Epithelial cell of alveolus of lung (primary cell): ENCODE data around the gene CCHCR1. TPM values are rescaled to one million over a fixed set of nuclear protein-coding genes. Genes with fewer than 3 reads are reported as not detected.

Experiments
- total RNA-seq: library from RNA; depleted of rRNA; stranded (reverse); fragments of >200 nt; gene quantifications from 2 replicates; pipeline ENCODE4 v1.2.1, GENCODE V29; 2015

The CCHCR1 gene, protein sequence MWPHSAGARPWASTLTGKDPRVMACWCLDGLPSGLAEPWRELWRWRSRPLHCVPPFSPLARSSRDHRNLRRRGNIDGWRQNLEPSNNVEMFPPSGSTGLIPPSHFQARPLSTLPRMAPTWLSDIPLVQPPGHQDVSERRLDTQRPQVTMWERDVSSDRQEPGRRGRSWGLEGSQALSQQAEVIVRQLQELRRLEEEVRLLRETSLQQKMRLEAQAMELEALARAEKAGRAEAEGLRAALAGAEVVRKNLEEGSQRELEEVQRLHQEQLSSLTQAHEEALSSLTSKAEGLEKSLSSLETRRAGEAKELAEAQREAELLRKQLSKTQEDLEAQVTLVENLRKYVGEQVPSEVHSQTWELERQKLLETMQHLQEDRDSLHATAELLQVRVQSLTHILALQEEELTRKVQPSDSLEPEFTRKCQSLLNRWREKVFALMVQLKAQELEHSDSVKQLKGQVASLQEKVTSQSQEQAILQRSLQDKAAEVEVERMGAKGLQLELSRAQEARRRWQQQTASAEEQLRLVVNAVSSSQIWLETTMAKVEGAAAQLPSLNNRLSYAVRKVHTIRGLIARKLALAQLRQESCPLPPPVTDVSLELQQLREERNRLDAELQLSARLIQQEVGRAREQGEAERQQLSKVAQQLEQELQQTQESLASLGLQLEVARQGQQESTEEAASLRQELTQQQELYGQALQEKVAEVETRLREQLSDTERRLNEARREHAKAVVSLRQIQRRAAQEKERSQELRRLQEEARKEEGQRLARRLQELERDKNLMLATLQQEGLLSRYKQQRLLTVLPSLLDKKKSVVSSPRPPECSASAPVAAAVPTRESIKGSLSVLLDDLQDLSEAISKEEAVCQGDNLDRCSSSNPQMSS
- 15.9 and 17.8 TPM in 2 replicates for total RNA-seq

DNA sequence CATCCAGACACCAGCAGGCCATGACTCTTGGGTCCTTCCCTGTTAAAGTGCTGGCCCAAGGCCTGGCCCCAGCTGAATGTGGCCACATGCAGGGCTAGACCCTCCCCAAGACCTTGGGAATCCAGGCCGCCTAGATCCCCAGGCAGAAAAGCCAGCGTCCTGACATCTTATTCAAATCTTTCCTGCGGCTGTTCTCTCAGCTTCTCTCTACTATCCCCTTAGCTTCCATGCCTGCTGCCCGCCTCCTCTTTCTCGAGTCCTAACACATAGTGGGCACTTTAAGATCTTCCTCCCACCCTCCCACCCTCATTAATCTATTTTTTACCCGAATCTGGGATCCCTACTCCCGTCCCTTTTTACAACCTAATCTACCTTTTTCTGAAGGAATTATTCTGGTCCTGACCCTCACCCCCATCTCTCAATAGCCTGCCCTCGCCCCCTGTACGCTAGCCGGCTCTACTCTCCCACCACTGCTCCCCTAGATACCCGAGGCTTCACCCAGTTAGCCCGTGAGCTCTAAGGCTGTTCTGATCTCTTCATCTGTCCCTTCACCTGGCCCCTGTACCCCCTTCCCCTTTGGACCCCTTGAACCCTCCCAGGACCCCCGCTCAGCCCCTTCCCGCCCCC is at the start of gene CCHCR1:
CCHCR1 (minus strand) TSS at position 290 of the 627 bp plus-strand sequence; CDS start at position 88, 202 bp downstream.

DNA sequence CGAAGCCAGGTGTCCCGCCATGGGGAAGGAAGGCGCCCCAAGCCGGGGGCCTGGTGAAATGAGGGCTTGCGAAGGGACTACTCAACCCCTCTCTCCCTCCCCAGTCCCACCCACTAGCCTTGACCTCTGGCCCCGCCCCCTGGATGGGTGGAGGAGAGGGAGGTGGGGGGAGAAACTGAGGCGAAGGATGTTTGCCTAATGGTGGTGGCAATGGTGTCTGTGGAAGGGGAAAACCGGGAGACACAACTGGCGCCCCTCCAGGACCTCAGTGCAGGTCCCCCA is 12.9 kb upstream of the CCHCR1 start, which contains the start of gene POU5F1:
POU5F1 (minus strand) TSS at position 83 of the 282 bp plus-strand sequence; CDS start at position 21, 62 bp downstream.

DNA sequence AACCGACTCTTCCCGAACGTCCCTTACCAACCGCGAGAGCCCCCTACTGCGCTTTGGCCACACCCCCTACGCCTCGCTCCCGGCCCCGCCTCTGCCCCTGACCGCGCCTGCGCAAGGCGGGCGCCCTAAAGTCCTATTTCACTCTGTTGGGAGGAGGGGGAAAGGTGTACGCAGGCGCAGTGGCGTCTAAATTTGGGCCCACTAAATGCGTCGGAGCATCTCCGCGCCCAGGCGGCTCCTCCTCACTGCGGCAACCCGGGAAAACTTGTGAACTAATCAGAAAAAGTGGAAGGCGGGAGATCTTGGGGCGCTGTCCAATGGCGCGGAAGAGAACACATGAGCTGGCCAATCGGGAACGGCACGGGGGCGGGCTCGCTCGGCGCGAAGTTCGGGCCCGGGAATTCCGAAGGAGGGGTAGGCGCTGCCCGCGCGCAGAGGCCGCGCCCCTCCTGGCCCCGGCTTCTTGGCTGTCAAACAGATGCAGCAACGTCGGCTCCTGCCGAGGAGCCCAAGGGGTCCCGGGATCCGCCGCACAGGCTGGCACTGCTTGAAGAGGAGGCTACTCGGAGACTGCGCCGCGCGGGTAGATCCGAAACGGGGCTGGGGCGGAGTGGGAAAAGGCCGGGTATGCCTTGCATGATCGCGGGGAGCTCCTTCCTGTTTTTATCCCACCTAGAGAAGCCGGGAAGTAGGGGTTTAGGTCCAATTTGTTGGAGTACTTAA is 699 bp upstream of the CCHCR1 start, which contains the start of gene TCF19:
TCF19 (plus strand) TSS at position 450 of the 723 bp plus-strand sequence. CDS start 881 bp downstream, outside the sequence.

DNA sequence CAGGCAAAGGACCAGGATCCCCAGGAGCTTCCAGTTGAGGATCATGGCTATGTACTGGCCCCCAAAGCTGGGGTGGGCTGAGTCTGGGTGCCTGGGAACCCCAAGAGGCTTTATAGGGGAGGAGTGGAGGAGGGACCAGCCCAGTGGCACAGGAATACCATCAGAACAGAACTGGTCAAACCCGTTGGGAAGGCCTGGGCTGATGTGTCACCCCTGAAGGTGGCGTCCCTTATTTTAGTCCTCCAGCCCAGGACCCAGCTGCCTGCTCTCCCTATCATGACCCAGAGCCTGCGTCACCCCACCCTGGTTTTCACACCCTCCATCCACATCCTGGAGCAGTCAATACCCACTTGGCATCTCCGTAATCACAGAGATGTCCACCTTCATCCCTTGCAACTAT is 18.6 kb downstream of the CCHCR1 start, which contains the start of gene PSORS1C2:
PSORS1C2 (minus strand) TSS at position 85 of the 400 bp plus-strand sequence; CDS start at position 45, 40 bp downstream.

DNA sequence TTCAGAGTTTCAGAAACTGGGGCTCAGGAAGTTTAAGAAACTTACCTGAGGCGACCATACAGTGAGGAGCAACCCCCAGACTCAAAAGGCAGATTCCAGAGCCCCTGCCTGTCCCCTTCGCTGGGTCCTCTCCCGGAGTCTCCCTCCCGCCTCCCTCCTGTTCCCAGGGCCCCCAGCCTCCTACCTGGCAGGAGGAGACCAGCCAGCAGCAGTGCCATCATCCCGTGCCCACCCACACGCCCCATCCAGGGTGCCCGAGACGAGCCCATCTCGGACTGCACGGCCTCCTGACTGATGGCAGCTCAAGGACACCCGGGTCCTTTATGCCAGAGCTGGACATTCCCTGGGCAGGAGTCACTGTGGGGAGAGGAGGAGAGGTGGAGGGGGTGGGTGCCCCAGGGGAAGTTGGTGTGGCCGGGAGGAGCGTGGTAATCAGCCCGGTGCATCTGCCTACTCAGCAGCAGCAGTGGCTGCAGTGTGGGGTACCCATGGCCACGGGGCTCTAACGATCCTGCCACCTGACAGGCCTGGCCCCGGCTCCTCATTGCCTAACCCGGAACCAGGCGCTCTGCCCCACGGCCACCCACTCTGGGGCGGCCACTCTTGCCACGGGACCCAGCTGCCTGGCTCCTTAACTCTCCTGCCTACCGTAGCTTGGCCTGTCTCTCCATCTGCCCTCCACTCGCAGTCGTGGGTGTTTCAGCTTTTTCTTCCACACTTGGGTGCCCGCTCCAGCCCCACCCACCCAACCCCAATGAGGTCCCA is 37.3 kb downstream of the CCHCR1 start, which contains the start of gene CDSN:
CDSN (minus strand) TSS at position 296 of the 765 bp plus-strand sequence; CDS start at position 269, 27 bp downstream.

DNA sequence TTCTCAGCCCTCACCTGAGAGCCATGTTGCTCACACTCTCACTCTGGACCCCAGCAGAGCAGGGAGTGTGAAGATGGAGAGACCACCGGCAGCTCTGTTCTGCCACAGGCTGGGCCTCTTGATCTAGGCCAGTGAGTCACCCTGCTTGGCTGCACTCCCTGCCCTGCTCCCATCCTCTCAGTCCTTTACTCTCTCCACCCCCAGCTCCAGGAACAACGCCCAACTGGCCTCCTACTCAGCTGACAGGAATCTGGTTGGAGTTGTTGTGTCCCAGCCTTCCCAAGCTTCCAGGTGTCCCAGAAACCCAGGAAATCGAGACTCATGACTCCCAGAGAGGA is 43.1 kb downstream of the CCHCR1 start, which contains the start of gene PSORS1C1:
PSORS1C1 (plus strand) TSS at position 260 of the 338 bp plus-strand sequence. CDS start 14,833 bp downstream, outside the sequence.

DNA sequence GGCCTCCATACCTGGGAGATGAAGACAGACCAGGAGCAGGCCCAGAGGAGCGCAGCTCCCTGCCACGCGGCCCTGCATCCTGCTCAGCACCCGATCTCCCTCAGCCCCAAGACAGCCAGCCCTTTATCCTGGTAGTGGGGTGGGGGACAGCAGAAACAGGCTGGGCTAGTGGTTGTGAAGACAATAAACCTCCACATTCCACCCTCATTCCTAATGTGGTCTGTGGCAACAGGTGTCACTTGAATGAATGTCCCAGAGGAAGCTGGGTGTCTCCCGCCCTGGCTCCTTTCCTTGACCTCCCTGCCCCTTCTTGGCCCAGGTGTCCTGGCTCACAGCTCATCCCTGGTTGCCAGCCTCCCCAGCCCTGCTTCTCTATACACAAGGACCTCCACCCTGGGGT is 45.1 kb downstream of the CCHCR1 start, which contains the start of gene C6orf15:
C6orf15 (minus strand) TSS at position 98 of the 400 bp plus-strand sequence; CDS start at position 78, 20 bp downstream.

Other genes with a start within 250 kb of the CCHCR1 start
- gene GTF2H4, start 249.6 kb downstream of the CCHCR1 start, total RNA-seq = 12.3 and 22.7 TPM in 2 replicates
- 14.1 and 14.5 TPM in 2 replicates for gene VARS2, start 243.6 kb downstream of the CCHCR1 start, total RNA-seq
- not detected in 2 replicates for gene SFTA2, start 225.6 kb downstream of the CCHCR1 start, total RNA-seq
- gene MUCL3, start 216.8 kb downstream of the CCHCR1 start, total RNA-seq = not detected in 2 replicates
- gene MUC21, start 174.1 kb downstream of the CCHCR1 start, total RNA-seq = not detected in 2 replicates
- gene MUC22, start 147.3 kb downstream of the CCHCR1 start, total RNA-seq = not detected in 2 replicates
- gene C6orf15, start 45.2 kb downstream of the CCHCR1 start, total RNA-seq = 0.65 TPM in 1 of 2 replicates, not detected in the other
- under 0.01 and 0.16 TPM in 2 replicates for gene PSORS1C1, start 43.0 kb downstream of the CCHCR1 start, total RNA-seq
- gene CDSN, start 37.4 kb downstream of the CCHCR1 start, total RNA-seq = 0.13 TPM in 1 of 2 replicates, not detected in the other
- not detected in 2 replicates for gene PSORS1C2, start 18.7 kb downstream of the CCHCR1 start, total RNA-seq
- gene TCF19, start 787 bp upstream of the CCHCR1 start, total RNA-seq = 2.7 and 21.2 TPM in 2 replicates
- gene POU5F1, start 12.9 kb upstream of the CCHCR1 start, total RNA-seq = not detected in 2 replicates
- gene HLA-C, start 114.3 kb upstream of the CCHCR1 start, total RNA-seq = 494 and 516 TPM in 2 replicates
- gene HLA-B, start 199.4 kb upstream of the CCHCR1 start, total RNA-seq = 289 and 417 TPM in 2 replicates
- gene MICA, start 245.8 kb upstream of the CCHCR1 start, total RNA-seq = 13.7 and 29.2 TPM in 2 replicates